HepG2 (cell line): ENCODE measurements around the gene KLHL17. TPM values are rescaled to one million over a fixed set of nuclear protein-coding genes. Genes with fewer than 3 reads are reported as not detected.

Experiments used
- ATAC-seq: fragments of 200-7000 bp; cut with Tn5 transposase; 3 replicates; pipeline ENCODE4 v1.9.1; 2020; ENCODE audit warnings: mild to moderate bottlenecking, moderate library complexity
- BruUV-seq: library from RNA; stranded (reverse); fragments of 400-500 nt; replicated peaks from 2 replicates; lab custom pipeline; 2021; lab: Mats Ljungman, UMichigan
- CTCF ChIA-PET: fragments of 300-600 bp; formaldehyde crosslinking; extraction: SDS; loops from one replicate; lab custom pipeline; 2021; ENCODE audit warnings: low total read pairs, inconsistent platforms, low intra/inter-chr PET ratio; lab: Yijun Ruan, JAX
- POLR2A ChIA-PET: fragments of 350-600 bp; sonication (Branson Sonifier 250); formaldehyde crosslinking; loops from one replicate; lab custom pipeline; 2020; ENCODE audit warnings: antibody characterized with exemption, inconsistent platforms; lab: Yijun Ruan, JAX
- DNase-seq: peaks from one replicate; pipeline ENCODE4 v3.0.0-alpha.2; 2015; ENCODE audit warnings: low spot score
- FAIRE-seq: peaks from 3 replicates; lab custom pipeline; 2011; peaks lifted over from hg19 to GRCh38; lab: Jason Lieb, UNC
- H2AFZ ChIP-seq: one replicate; pipeline ENCODE4 v1.6.1; 2011; ENCODE audit warnings: low read length, inconsistent platforms
- H3K27ac ChIP-seq: fragments of 300-600 bp; 3 replicates; pipeline ENCODE4 v1.8.0; 2011; ENCODE audit warnings: mixed run types, mild to moderate bottlenecking, mixed read lengths, low read length, inconsistent platforms; ENCODE audit not compliant: insufficient read depth; ENCODE audit errors: extremely low read length
- H3K27me3 ChIP-seq, 2 experiments: fragments of 200-600 bp in 1 of 2; 2 replicates in 1 of 2; 3 replicates in 1 of 2; pipeline versions ENCODE4 v1.6.0 to v1.8.0; 2011; ENCODE audit warnings: low read length in 2 of 2, mild to moderate bottlenecking in 2 of 2, moderate library complexity in 2 of 2, inconsistent platforms in 1 of 2; ENCODE audit not compliant: insufficient read depth in 2 of 2, control insufficient read depth in 1 of 2
- H3K36me3 ChIP-seq, 2 experiments: fragments of 200-600 bp in 1 of 2; replicated peaks in 1 of 2; 2 replicates in 1 of 2; 3 replicates in 1 of 2; pipeline versions ENCODE4 v1.5.1 to v1.8.0; 2011; ENCODE audit warnings: low read length in 2 of 2, inconsistent platforms in 1 of 2; ENCODE audit not compliant: insufficient read depth in 2 of 2, control insufficient read depth in 1 of 2
- H3K4me1 ChIP-seq: 2 replicates; pipeline ENCODE4 v1.5.1; 2012; ENCODE audit warnings: low read length, inconsistent platforms; ENCODE audit not compliant: insufficient read depth
- H3K4me2 ChIP-seq: 2 replicates; pipeline ENCODE4 v1.6.0; 2011; ENCODE audit warnings: low read depth, low read length, inconsistent platforms
- H3K4me3 ChIP-seq, 3 experiments: fragments of 200-600 bp in 1 of 3; sonication (generic), shearing (Covaris generic) in 1 of 3; replicated peaks in 1 of 3; 2 replicates each; pipeline ENCODE4 v1.5.1; 2011 to 2016; ENCODE audit warnings: low read length in 3 of 3, inconsistent platforms in 2 of 3, low read depth in 2 of 3, mild to moderate bottlenecking in 2 of 3, control low read depth in 1 of 3, mixed read lengths in 1 of 3; ENCODE audit not compliant: insufficient read depth in 1 of 3
- H3K79me2 ChIP-seq: one replicate; pipeline ENCODE4 v1.6.1; 2011; ENCODE audit warnings: low read length, inconsistent platforms; ENCODE audit not compliant: insufficient read depth
- H3K9ac ChIP-seq: 2 replicates; pipeline ENCODE4 v1.6.0; 2011; ENCODE audit warnings: mild to moderate bottlenecking, low read depth, low read length, inconsistent platforms; ENCODE audit not compliant: insufficient read depth
- H3K9me3 ChIP-seq: 2 replicates; pipeline ENCODE4 v1.5.1; 2012; ENCODE audit warnings: mild to moderate bottlenecking, low read length
- H4K20me1 ChIP-seq: 2 replicates; pipeline ENCODE4 v1.6.0; 2011; ENCODE audit warnings: inconsistent platforms, mild to moderate bottlenecking, low read length, moderate library complexity; ENCODE audit not compliant: insufficient read depth
- CBX2 ChIP-seq, 2 experiments: fragments of 200-600 bp in 1 of 2; sonication (generic); formaldehyde crosslinking in 1 of 2; IDR thresholded peaks; 2 replicates each; pipeline versions ENCODE4 v1.7.0 to v1.8.1; 2018 to 2022; ENCODE audit warnings: low read depth in 2 of 2, low read length in 1 of 2, mild to moderate bottlenecking in 1 of 2, missing genetic modification reagents in 1 of 2
- HNF1A ChIP-seq, 2 experiments: sonication (generic) in 1 of 2; formaldehyde crosslinking in 1 of 2; IDR thresholded peaks; 2 replicates each; pipeline versions ENCODE4 v1.4.0 to v1.6.1; 2016 to 2020; ENCODE audit warnings: borderline replicate concordance in 1 of 2, low read depth in 1 of 2, mild to moderate bottlenecking in 1 of 2, missing genetic modification reagents in 1 of 2
- MEIS2 ChIP-seq: sonication (generic); formaldehyde crosslinking; IDR thresholded peaks from 2 replicates; pipeline ENCODE4 v1.9.0; 2021; ENCODE audit warnings: mild to moderate bottlenecking, missing genetic modification reagents
- NR3C1 ChIP-seq: sonication (generic); formaldehyde crosslinking; IDR thresholded peaks from 2 replicates; pipeline ENCODE4 v1.4.0; 2020; ENCODE audit warnings: missing genetic modification reagents
- POLR2A ChIP-seq, 2 experiments: IDR thresholded peaks; 2 replicates each; pipeline ENCODE4 v1.6.1; 2011; ENCODE audit warnings: low read depth in 2 of 2, low read length in 2 of 2, mild to moderate bottlenecking in 1 of 2, moderate library complexity in 1 of 2; ENCODE audit not compliant: insufficient read depth in 1 of 2
- SALL1 ChIP-seq: sonication (generic); formaldehyde crosslinking; IDR thresholded peaks from 2 replicates; pipeline ENCODE4 v1.8.0; 2022; ENCODE audit warnings: mild to moderate bottlenecking, missing genetic modification reagents
- SIN3B ChIP-seq: fragments of 150-350 bp; IDR thresholded peaks from 2 replicates; pipeline ENCODE4 v1.6.1; 2014; ENCODE audit warnings: low read length
- SMYD3 ChIP-seq: sonication (generic); formaldehyde crosslinking; IDR thresholded peaks from 2 replicates; pipeline ENCODE4 v1.8.1; 2023; ENCODE audit warnings: mild to moderate bottlenecking, missing genetic modification reagents
- TCF7 ChIP-seq: sonication (generic); IDR thresholded peaks from 2 replicates; pipeline ENCODE4 v1.6.1; 2016; ENCODE audit warnings: antibody characterized with exemption, low read depth
- TRIM24 ChIP-seq: sonication (generic); formaldehyde crosslinking; IDR thresholded peaks from 2 replicates; pipeline ENCODE4 v1.8.0; 2022; ENCODE audit warnings: mild to moderate bottlenecking, missing genetic modification reagents
- ZKSCAN5 ChIP-seq: sonication (generic); formaldehyde crosslinking; IDR thresholded peaks from 2 replicates; pipeline ENCODE4 v1.5.1; 2020; ENCODE audit warnings: mild to moderate bottlenecking, missing genetic modification reagents
- ZNF274 ChIP-seq: sonication (generic); formaldehyde crosslinking; IDR thresholded peaks from 2 replicates; pipeline ENCODE4 v1.5.1; 2020; ENCODE audit warnings: mild to moderate bottlenecking, missing genetic modification reagents
- ZNF280D ChIP-seq: sonication (generic); formaldehyde crosslinking; IDR thresholded peaks from 2 replicates; pipeline ENCODE4 v1.5.1; 2020; ENCODE audit warnings: mild to moderate bottlenecking, missing genetic modification reagents
- ZNF3 ChIP-seq: IDR thresholded peaks from 2 replicates; pipeline ENCODE4 v1.7.0; 2017; ENCODE audit warnings: inconsistent platforms
- ZNF430 ChIP-seq: sonication (generic); formaldehyde crosslinking; IDR thresholded peaks from 2 replicates; pipeline ENCODE4 v1.9.0; 2021; ENCODE audit warnings: mild to moderate bottlenecking, missing genetic modification reagents
- ZNF766 ChIP-seq: sonication (generic); formaldehyde crosslinking; IDR thresholded peaks from 2 replicates; pipeline ENCODE4 v1.5.0; 2020; ENCODE audit warnings: missing genetic modification reagents, borderline replicate concordance
- ZNF772 ChIP-seq: sonication (generic); formaldehyde crosslinking; IDR thresholded peaks from 2 replicates; pipeline ENCODE4 v1.5.0; 2020; ENCODE audit warnings: mild to moderate bottlenecking, missing genetic modification reagents
- ZNF777 ChIP-seq: sonication (generic); formaldehyde crosslinking; IDR thresholded peaks from 2 replicates; pipeline ENCODE4 v1.4.0; 2020; ENCODE audit warnings: missing genetic modification reagents
- WGBS: methylation state at CpG from one replicate; pipeline ENCODE4 v1.1.6; 2017; ENCODE audit warnings: low lambda C conversion rate; 5-methylcytosine and 5-hydroxymethylcytosine counted together
- in situ Hi-C: cut with HindIII; loops from 2 replicates; pipeline ENCODE4 v1.10.0; 2017; ENCODE audit warnings: low pct_unique_long_range_greater_than_20kb; ENCODE audit not compliant: extremely low pct_ligation_motif_present
- intact Hi-C: fragments of 100-400 bp; cut with micrococcal nuclease; formaldehyde crosslinking; loops from one replicate; pipeline ENCODE4 v1.10.0; 2022; ENCODE audit not compliant: unreplicated experiment
- polyA plus RNA-seq, 8 experiments: library from polyadenylated mRNA; depleted of rRNA in 3 of 8; stranded (reverse) in 7 of 8; unstranded in 1 of 8; fragments of >200 nt; fragmentation: Illumina TruSeq in 4 of 8; extraction: Trizol in 4 of 8; gene quantifications; 2 replicates each; pipeline versions ENCODE4 v1.2.1 to v1.2.3, GENCODE V29; 2011 to 2016; ENCODE audit warnings: low read depth in 4 of 8, missing spikeins in 1 of 8, mixed read lengths in 1 of 8; ENCODE audit not compliant: insufficient read depth in 1 of 8
- total RNA-seq, 5 experiments: library from RNA; depleted of rRNA; stranded (reverse); fragments of >200 nt; fragmentation: Illumina TruSeq; extraction: Trizol; gene quantifications; 2 replicates each; pipeline ENCODE4 v1.2.3, GENCODE V29; 2016; ENCODE audit warnings: low read depth in 1 of 5

Gene KLHL17
- total and polyA plus RNA-seq, 2 of the 13 experiments (the other 11 are each of a cell fraction or from before 2014, with no cell fraction given), result 9.3 to 24.7 TPM

GRCh38 chr1:927748-928147, 32.6 kb upstream of the KLHL17 start:
- intact Hi-C loops, result no loop called here
- H3K79me2 ChIP-seq, result no peaks in the 10 kb centered on the region
- in situ Hi-C loops, result no loop called here
- BruUV-seq, result no TSS peak
- 58% methylated on average over 2 of the region's 10 CpGs for WGBS
- ChIA-PET CTCF (no interaction called here), POLR2A (no interaction called here)
- H3K9ac ChIP-seq, result no peak overlapping the region
- no peak for ATAC-seq
- no peak overlapping the region for H2AFZ ChIP-seq
- no peak overlapping the region for H3K27ac ChIP-seq
- peaks cover 36 to 86% of the 10 kb centered on the region in 2 experiments for H3K27me3 ChIP-seq
- TF ChIP-seq CBX2 (IDR thresholded peaks at IDR 0.05; ENCODE audit: low read depth, low read length) (no peak), CBX2 (CRISPR knock-in tag; IDR thresholded peaks at IDR 0.05; ENCODE audit: low read depth) (no peak), ZNF772 (CRISPR knock-in tag) (no peak), SIN3B (no peak), TRIM24 (CRISPR knock-in tag) (no peak), SALL1 (CRISPR knock-in tag) (no peak), HNF1A (IDR thresholded peaks at IDR 0.05; ENCODE audit: low read depth) (no peak), HNF1A (CRISPR knock-in tag; IDR thresholded peaks at IDR 0.05; ENCODE audit: borderline replicate concordance) (no peak), ZNF274 (no peak), POLR2A (IDR thresholded peaks at IDR 0.05; ENCODE audit: insufficient read depth in 1 of 2, low read depth in 2 of 2, low read length in 2 of 2) (no peak), ZNF430 (CRISPR knock-in tag) (no peak), ZKSCAN5 (CRISPR knock-in tag) (no peak), ZNF766 (CRISPR knock-in tag) (no peak), TCF7 (no peak), ZNF777 (CRISPR knock-in tag) (no peak), ZNF280D (no peak), NR3C1 (CRISPR knock-in tag) (no peak), SMYD3 (CRISPR knock-in tag) (no peak), MEIS2 (no peak), ZNF3 (CRISPR knock-in tag) (no peak)
- TF ChIP-seq, all 625 proteins: peak for 0
- Histone ChIP-seq H3K4me2 (no peak overlapping the region), H3K4me1 (peaks cover 8% of the 10 kb centered on the region), H3K36me3 (no peaks in the 10 kb centered on the region), H4K20me1 (peaks cover 3% of the 10 kb centered on the region; the same call in 1 of the 2 replicates), H3K4me3 (no peak overlapping the region), H3K9me3 (no peaks in the 10 kb centered on the region)
- no peak for DNase-seq
- no peak for FAIRE-seq
